Activated T-cell treated with anti-CD3 and anti-CD28 coated beads, Interleukin-2, amount 50 U/mL, for 48 hours (primary cell): ENCODE results near the gene ZIC5.
"Not testable (repeated sequence)": the region's sequence is repeated elsewhere in the genome, so short reads cannot be mapped to it uniquely, and the experiment has no call there.

Source experiments
- DNase-seq, 2 experiments: peaks; one replicate each; pipeline ENCODE4 v3.0.0-alpha.2; 2020

The ZIC5 gene

DNA sequence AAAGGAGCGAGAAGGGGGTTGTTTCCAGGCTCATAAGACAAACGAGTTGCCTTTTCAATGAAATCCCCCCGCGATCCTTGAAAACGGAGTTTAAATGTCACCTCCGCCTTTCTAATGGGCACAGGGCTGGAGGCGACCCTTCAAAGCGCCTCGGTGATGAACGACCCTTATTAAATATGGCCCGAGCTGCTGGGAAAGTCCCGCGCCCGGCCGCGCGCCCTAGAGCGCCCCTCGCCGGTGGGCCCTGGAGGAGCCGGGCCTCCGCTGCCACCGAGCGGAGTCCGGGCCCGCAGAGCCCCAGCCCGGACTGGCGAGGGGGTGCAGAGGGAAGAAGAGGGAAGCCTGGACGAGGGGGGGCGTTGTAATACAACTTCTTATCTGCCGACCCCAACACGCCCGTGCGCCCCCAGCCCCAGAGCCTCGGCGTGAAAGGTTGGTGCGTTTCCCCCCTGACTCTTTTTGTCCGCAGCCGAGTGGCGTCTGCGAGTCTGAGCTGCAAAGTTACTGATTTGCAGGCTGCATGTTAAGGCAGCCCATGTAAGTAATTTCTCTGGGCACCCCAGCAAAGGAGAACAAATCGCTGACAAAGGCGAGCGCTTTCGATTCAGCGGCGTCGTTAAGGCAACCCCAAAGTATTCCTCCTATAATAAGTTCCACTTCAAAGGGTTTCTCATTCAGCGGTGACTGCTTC is 11.9 kb downstream of the ZIC5 start:
- DNase-seq = peak in 1 of 2 experiments; percentile 26

DNA sequence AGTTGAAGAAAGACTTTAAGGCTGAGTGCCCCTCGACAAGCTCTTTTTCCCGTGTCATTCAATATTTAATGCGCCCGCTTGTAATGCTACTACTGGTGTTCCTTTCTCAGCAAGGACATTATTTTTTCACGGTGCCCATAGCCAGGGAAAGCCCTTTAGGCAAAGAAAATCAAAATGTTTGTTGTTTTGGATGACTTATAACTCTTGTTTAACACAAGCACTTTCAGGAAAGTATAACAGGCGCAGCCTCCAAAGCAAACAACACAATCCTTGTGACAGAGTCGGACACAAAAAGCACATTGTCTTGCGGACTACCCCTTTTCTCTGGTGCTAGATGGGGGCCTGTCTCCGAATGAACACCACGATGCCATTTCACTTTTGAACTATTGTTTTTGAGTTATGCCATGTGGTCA is 12.4 kb downstream of the ZIC5 start:
- peak in 1 of 2 experiments; percentile 21 for DNase-seq

DNA sequence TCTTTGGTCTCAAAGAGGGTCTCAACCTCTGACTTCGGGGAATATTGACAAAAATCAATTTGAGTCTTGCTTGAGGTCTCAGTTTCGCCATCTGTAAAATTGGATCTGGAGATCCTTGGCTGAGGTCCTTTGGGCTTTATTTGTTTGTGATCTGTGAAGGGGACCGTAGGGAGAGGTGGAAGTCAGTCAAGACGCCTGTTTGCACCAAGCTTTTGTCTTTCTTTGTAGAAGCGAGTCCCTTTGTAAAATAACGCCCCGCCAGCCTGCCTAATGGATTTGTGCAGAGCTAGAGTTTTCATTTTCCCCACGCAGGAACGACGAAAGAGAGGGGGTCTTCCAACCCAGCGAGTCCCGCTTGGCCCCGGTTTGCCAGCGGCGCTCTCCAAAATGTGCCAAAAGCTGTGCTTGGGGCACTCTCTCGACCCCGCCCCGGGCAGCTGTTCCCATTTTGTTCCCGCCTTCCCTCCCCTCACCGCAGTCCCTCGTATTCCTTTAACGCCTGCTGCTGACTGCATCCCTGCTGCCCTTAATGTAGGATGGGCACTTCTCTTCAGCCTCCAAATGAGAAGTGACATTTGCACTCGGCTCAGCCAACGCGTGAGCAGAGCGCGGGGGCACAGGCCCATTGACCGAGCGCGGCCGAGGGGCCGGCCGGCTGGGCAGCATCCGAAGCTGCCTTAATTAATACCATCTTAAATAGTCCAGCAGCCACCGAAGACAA is 13.0 kb downstream of the ZIC5 start:
- peak in 1 of 2 experiments; percentile 19 for DNase-seq

DNA sequence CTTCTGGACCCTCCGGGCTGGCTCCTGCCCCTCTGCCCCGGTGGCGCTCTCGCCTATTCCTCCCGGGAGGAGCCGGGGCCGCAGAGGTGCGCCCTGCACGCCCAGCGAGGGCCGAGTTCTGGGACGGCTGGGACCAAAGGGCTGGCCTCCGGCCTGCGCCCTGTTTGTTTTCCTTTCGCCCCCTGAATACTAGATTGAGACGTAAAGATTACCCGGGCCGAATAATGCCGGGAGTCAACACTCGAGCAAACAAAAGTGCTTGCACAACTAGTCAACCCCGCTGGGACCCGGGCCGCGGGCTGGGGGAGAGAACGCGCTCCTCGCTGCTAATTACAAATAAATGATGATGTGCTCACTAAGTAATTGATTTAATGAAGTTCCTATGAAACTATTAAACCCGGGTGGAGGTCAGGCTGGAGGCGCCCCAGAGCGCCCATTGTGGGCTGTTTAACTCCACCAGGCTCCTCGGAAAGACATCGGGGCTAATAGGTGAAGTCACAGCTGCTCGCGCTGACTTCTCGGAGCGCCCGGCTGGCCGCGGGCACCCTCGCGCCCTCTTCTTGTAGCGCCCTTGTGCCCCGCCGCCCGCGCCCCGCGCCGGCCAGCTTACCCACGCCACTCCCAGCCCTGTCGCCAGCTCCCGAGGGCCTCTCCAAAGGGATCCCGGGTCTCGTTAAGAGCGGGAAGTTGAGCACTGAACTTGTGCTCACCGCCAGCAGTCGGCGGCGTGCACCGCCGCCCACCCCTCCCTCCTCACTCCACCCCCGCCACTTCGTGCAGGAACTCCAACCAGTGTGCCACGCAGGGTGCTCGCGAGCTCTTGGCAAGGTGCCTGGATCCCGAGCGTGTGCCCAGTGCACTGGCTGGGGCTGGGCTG is 14.9 kb downstream of the ZIC5 start:
- DNase-seq = peak; percentile 46 to 48

DNA sequence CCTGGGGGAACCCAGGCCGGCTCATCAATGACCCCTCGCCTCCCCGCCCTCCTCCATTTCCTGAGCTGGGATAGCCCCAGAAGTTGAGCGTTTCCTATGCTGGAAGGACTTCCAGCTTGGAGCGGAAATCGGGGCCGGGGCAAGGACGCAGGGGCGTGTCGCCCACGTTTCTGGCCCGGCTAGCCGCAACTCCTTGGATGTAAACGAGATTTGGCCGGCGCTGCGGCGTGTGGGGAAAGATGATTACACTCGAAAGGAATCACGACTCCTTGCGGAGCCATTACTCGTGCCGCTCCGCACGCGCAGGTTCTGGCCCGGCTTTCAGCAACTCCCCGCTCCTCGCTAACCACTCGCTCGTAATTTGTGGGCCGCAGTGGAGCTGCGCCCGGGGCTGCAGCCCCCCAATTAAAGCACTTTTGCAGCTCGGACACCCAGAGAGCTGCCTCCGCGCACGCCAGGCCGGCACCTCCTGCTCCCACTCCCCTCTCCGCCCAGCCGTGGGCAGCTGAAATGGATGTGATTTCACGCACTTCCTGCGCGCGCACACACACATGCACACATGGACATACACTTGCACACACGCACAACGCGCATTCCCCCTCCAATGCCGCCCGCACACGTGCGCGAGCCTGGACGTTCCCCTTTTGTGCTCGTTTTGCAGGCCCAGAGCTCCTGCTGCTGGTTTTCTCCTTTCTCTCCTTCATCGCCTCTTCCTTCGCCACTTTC is 15.7 kb downstream of the ZIC5 start:
- peak in 1 of 2 experiments; percentile 19 for DNase-seq

DNA sequence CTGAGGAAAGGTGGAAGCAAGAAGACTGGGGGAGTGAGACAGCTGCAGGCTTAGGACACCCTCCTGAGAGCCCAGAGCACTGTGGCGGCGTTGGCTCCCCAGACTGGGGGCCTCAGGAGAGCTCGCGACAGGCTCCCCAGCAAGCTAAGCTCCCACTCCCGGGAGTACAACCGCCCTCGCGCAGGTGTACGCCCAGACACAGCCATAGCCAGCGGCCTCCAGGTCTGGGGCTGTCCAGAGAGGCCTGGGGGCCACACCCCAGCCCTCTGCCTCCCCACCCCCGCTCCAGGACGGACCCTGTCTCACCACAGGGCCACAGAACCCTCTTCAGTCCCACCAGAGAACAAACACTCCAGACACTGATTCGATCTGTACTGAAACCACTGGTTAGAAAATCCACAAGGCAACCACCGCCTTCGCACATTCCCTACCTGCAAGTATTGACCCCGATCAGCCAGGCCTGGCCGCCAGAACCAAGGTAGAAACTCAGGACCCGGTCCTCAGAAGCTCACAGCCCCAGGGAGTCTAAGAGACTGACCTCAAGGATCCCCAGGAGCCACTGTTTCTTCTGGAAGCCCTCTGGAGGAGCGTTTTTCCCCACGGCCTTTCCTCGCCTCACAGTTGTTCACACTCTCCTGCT is 16.3 kb downstream of the ZIC5 start:
- peak in 1 of 2 experiments; percentile 20 for DNase-seq

DNA sequence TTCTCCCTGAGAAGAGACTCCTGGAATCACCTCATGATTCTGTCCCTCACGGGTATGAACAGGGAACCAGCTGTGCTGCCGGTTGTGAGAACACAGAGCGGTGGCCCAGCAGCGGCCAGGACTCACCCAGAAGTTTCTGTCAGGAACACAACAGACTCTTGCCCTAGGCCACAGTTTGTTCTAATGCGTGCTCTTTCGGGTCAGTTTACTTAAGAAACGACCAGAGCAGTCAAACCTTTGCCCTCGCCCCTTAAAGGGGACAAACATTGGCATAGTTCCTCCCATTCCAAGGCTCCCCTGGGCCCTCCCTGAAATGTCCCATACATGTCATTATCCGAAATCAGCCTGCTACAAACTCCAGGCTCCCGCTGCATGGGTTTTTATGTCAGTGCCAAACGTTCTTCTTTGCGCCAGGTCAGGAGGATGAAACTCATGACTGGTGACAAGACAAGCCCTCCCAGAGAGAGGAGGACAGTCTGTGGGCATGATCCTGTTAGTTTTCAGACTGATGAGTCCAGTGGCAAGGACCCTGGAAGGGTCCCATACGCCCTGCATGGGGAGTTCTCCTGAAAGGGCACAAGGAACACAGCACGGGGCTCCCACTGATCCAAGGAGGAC is 18.3 kb downstream of the ZIC5 start:
- DNase-seq = no peak

DNA sequence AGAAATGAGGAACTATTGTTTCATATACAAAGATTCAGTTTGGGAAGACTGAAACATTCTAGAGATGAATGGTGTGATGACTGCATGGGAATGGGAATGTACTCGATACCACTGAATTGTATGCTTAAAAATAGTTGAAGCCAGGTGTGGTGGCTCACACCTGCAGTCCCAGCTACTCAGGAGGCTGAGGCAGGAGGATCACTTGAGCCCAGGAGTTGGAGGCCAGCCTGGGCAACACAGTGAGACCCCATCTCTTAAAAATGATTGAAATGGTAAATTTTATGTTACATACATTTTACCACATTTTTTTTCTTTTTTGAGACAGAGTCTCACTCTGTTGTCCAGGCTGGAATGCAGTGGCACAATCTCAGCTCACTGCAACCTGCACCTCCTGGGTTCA is 19.9 kb downstream of the ZIC5 start:
- not testable (repeated sequence) for DNase-seq

DNA sequence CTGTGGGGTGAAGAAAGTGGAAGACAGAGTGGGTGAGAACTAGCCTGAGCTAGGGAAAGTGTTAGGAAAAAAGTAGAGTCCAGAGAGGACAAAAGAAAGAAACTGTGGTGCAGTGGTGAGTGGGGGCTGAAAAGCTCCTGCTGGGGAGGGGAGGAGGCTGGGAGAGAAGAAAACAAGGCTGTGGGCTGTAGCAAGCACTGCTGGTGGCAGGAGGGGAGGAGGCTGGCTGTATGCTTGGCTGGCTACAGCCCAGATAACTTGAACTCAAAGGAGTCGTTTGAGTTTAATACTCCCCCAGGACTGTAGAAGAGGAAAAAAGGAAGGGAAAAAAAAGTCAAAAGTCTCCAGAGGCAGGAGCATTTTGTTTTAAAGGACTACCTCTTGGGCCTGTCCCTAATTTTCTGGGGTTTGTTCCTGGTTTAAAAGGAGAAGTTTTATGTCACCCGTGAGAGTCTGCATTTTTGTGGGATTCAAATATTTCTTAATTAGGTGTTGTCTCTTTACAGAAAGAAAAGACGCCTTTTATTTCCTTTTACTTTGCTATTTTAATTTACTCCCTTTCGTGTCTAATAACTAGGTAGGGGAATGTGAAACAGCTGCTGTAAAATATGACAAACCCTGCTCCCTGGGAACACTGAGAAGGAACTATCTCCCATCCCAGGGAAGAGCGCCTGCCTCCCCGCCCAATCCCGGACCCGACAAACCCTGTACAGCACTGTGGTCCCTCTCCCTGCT is 21.7 kb downstream of the ZIC5 start:
- DNase-seq = no peak

DNA sequence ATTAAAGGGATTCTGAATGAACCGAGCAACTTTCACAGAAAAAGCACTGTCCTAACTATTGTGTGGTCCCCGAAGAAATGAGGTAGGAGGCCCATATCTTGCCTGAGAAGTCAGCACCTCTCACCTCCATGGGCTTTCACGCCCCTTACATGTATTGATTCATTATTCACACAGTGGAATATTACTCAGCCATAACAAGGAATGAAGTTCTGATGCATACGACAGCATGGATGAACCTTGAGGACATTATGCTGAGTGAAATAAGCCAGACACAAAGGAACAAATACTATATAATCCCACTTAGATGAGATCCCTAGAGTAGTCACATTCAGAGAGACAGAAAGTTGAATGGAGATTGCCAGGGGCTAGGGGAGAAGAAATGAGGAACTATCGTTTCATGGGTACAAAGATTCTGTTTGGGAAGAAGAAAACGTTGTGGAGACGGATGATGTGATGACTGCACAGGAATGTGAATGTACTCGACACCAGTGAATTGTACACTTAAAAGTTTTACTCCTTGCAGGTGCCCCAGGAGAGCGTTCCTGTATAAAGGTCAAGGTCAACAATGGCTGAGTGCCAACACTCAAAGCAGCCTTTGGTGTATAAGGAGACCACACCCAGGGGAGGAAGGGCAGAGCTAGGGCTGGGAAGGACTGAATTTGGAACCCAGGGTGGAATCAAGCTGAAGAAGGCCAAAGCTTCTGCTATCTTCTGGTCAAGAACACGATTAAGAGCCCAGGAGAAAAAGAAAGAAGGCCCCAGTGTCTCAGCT is 22.5 kb downstream of the ZIC5 start:
- no peak for DNase-seq

DNA sequence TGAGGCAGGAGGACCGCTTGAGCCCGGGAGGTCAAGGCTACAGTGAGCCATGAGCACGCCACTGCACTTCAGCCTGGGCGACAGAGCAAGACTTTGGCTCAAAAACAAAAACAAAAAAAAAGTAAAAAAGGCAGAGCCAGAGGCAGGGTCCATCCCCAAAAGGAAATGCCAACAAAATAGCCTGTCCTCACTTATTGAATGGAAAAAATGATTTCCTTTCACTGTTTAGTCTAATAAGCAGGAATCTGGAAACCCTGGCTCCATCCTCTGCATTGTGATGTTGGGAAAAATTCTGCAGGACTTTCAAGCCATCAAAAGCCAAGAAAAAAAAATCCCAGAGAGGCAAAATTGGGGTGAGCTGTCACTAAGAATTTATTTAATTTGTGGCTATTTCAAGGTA is 23.2 kb downstream of the ZIC5 start:
- DNase-seq = no peak

DNA sequence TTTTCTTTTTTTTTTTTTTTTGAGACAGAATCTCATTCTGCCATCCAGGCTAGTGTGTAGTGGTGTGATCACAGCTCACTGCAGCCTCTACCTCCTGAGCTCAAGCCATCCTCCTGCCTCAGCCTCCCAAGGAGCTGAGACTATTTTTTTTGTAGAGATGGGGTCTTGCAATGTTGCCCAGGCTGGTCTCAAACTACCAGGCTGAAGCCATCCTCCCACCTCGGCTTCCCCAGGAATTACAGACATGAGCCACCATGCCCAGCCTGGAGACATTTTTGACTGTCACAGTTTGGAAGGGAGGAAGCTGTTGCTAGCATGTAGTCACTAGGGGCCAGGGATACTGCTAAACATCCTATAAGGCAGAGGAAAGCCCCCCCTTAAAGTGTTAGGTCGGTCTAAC is 23.9 kb downstream of the ZIC5 start:
- DNase-seq = no peak

DNA sequence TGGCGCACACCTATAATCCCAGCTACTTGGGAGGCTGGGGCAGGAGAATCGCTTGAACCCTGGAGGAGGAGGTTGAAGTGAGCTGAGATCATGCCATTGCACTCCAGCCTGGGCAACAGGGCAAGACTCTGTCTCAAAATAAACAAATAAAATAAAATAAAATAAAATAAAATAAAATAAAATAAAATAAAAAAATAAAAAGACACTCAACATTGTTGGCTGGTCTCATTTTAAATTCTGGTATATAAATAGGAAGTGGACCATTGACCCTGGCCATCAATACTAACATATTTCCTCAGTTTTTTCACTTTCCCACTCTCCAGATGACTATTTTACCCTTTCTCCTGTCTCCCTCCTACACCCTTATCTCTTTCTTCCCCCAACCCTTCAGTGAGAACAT is 26.1 kb downstream of the ZIC5 start:
- DNase-seq = not testable (repeated sequence)

DNA sequence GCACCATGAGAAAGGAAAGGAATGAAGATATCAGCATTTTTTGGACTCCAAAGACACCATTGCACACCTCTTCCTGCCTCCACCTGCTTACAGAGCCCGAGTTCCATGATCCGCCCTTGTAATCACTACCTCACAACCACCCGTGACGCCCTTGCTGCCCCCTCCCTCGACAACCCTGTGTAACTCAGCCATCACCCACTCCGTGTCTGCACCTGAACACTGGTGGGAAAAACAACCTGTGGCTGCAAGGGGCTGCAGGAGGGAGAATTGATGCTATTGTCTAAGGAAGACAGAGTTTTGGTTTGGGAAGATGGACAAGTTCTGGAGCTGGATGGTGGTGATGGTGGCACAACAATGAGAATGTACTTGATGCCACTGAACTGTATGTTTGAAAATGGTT is 27.0 kb downstream of the ZIC5 start:
- DNase-seq = no peak

DNA sequence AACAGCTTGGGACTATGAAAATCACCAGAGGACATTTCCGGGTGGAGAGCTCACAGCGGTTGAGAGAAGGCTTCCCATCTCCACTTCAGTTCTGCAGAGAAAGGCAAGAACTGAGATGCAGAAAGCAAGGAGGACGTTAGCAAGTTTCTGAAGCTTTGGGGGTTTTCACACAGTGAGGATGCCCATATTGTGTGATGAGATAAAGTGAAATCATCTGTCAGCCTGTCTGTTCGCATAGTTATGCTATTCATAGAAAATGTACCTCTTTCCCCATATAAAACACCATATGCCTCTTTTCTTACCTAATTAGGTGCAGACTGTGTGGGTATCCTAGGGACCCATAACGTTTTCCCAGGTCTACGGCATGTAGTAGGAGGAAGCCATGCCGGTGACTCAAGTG is 27.5 kb downstream of the ZIC5 start:
- DNase-seq = no peak

DNA sequence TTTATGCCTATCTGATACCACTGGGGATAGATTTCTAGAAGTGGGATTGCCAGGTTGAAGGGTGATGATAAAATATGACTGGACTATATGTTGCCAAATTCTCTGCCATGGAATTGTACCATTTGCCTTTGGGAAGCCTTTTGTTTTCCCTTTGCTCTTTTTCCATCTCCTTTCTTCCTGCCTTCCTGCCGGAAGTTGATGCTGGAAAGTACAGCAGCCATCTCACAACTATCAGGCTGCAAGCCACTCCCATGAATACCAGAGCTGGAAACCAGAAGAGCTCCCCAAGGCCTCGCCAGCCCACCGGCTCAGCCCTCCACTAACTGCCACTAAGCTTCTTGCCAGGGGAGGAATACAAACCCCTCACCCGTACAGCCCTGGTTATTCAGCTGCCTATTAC is 29.7 kb downstream of the ZIC5 start:
- DNase-seq = no peak

DNA sequence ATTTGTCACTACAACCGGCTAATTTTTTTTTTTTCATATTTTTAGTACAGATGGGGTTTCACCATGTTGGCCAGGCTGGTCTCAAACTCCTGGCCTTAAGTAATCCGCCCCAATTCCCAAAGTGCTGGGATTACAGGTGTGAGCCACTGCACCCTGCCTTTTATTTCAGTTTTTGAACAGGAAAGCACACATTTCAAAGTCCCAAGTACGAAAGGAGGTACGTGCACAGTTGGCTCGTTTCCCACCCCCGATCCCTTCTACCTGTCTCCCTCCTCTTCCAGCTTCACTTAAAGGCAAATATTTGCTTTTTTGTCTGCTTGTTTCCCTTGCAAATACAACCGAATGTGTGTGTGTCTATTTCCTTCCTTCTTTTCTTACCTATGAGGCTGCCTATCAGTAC is 30.5 kb downstream of the ZIC5 start:
- DNase-seq = no peak

DNA sequence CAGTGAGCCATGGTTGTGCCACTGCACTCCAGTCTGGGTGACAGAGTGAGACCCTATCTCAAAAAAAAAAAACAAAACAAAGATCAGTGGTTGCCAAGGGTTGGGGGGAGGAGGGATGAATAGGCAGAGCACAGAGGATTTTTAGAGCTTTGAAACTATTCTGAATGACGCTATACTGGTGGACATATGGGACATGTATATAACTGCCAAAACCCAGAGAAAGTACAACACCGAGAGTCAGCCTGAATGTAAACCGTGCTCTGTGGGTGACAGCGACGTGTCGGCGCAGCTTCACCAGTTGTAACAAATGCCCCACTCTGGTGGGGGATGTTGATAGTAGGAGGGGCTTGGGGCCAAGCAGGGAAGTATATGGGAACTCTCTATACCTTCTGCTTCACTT is 32.9 kb downstream of the ZIC5 start:
- DNase-seq = no peak

DNA sequence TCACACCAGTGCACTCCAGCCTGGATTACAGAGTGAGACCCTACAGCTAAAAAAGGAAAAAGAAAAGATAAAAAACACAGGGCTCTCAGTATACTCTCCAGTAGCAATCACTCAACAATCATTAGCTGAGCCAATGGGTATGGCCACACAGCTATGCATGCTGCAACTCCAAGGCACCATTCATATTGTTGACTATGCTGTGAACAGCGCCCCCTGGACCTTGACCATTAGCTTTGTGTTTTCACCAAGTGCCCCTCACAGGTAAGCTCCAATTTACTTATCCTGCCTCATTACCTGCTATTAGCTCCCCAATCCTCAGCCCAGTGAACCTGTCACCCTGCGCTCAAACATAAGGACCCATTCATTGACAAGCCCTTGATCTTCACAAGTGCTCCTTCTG is 35.8 kb downstream of the ZIC5 start:
- no peak for DNase-seq

DNA sequence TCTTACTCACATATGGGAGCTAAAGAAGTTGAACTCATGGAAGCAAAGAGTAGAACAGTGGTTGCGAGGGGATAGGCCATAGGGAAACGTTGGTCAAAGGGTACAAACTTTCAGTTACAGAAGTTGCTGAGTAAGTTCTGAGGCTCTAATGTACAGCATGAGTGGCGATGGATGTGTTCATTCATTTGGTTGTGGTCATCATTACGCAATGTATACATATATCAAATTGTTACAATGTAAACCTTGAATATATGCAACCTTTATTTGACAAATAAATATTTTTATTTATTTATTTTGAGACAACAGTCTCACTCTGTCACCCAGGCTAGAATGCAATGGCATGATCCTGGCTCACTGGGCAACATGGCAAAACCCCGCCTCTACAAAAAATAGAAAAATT is 38.7 kb downstream of the ZIC5 start:
- DNase-seq = no peak
